PC-9 (cell line): ENCODE data around the gene DACT3.

ENCODE experiments used
- EZH2 ChIP-seq: fragments of 200-600 bp; sonication (generic); IDR thresholded peaks from 2 replicates; pipeline ENCODE4 v1.8.0; 2017; ENCODE audit warnings: antibody characterized with exemption, low read depth
- TF ChIP-seq, protein P1 (sequence below): fragments of 200-600 bp; sonication (generic); conservative IDR thresholded peaks from 2 replicates; pipeline ENCODE4 v1.6.1; 2017; ENCODE audit warnings: mixed run types, antibody characterized with exemption, mild to moderate bottlenecking, moderate library complexity

DNA sequence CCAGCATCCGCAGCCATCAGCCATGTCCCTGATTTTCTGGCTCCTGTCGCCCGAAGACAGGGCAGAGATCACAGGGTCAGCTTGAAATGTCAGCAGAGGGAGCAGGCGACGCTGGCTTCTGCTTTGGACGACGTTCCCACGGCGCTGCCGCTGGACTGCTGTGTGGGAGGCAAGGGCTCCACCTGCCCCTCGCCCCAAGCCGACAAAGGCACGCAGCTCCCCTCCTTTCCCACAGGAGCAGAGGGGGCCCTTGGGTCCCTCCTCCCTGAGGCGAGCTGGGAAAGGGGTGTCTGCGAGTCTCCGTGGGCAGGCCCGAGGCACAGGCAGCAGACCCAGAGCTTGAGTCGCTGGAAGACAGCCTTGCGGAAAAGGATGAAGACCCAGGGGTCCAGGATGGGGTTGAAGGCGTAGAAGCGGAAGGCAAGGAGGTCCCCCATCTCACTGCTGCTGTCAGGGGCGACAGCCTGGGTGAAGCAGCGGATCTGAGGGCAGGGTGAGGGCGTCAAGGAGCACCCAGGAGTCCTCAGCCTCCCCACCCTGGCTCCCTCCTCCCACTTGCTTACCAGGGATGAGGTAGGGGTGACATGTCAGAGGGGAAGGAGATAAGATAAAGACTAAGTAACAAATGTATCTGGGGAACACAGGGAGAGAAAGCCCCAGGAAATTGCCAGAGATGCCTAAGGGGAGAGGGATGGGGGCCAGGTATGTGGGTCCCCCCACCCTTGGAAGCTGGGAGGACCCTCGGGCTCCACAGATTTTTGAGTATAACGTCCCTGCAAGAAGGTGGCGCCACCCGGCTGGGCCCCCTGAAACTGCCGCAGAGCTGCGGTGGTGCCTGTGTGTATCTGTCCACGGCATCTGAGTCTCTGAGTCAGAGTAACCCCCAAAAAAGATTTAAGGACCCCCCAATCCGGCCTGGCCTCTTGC is 39.5 kb downstream of the DACT3 start:
- TF ChIP-seq, protein P1, sequence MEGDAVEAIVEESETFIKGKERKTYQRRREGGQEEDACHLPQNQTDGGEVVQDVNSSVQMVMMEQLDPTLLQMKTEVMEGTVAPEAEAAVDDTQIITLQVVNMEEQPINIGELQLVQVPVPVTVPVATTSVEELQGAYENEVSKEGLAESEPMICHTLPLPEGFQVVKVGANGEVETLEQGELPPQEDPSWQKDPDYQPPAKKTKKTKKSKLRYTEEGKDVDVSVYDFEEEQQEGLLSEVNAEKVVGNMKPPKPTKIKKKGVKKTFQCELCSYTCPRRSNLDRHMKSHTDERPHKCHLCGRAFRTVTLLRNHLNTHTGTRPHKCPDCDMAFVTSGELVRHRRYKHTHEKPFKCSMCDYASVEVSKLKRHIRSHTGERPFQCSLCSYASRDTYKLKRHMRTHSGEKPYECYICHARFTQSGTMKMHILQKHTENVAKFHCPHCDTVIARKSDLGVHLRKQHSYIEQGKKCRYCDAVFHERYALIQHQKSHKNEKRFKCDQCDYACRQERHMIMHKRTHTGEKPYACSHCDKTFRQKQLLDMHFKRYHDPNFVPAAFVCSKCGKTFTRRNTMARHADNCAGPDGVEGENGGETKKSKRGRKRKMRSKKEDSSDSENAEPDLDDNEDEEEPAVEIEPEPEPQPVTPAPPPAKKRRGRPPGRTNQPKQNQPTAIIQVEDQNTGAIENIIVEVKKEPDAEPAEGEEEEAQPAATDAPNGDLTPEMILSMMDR = no peak
- TF ChIP-seq EZH2 = no peak
